HFFc6 (cell line): ENCODE results near the gene HDAC2. TPM values are rescaled to one million over a fixed set of nuclear protein-coding genes. Genes with fewer than 3 reads are reported as not detected.

ENCODE experiments used
- DNase-seq: peaks from one replicate; pipeline ENCODE4 v3.0.0-alpha.2; 2018
- H3K27ac Mint-ChIP-seq: 2 replicates; pipeline ENCODE4 v1.8.0; 2020; ENCODE audit warnings: mild to moderate bottlenecking, mixed read lengths
- H3K27me3 Mint-ChIP-seq: 2 replicates; pipeline ENCODE4 v1.8.0; 2021; ENCODE audit warnings: mild to moderate bottlenecking, moderate library complexity, mixed read lengths; ENCODE audit not compliant: insufficient read depth
- H3K36me3 Mint-ChIP-seq: 2 replicates; pipeline ENCODE4 v1.8.0; 2021; ENCODE audit warnings: low read depth, mixed read lengths
- H3K4me1 Mint-ChIP-seq: 2 replicates; pipeline ENCODE4 v1.8.0; 2020; ENCODE audit warnings: low read depth, mixed read lengths
- H3K4me3 Mint-ChIP-seq: 2 replicates; pipeline ENCODE4 v1.8.0; 2020; ENCODE audit warnings: mild to moderate bottlenecking, moderate library complexity, mixed read lengths
- H3K9me3 Mint-ChIP-seq: 2 replicates; pipeline ENCODE4 v1.8.0; 2020; ENCODE audit warnings: mild to moderate bottlenecking, mixed read lengths
- CTCF ChIP-seq: fragments of 200-600 bp; sonication (generic); IDR thresholded peaks from 2 replicates; pipeline ENCODE4 v1.5.0; 2021; ENCODE audit warnings: antibody characterized with exemption, mild to moderate bottlenecking
- total RNA-seq, 6 experiments: library from RNA; stranded (reverse); fragmentation: NEBNext Ultra II Directional; extraction: Animal tissue kit (Norgen Biotek cat#: 25700); gene quantifications; 2 replicates in 1 of 6; 3 replicates in 5 of 6; pipeline ENCODE4 v1.2.3, GENCODE V29; 2021

HDAC2 gene
- total RNA-seq, 6 experiments from 2014 or later: 85.8 to 108 (median 103) TPM

GRCh38 chr6:113893866-113894265 is 77.1 kb downstream of the HDAC2 start:
- no peak for DNase-seq
- H3K36me3 Mint-ChIP-seq: peaks cover 9% of the 10 kb centered on the region
- H3K9me3 Mint-ChIP-seq: 0 out of 2 replicates have a peak, but pooled peaks cover 7% of the 10 kb centered on the region
- 0 out of 2 replicates have a peak overlapping the region, but pooled peaks have one; percentile 12 for H3K27ac Mint-ChIP-seq
- no peak overlapping the region for H3K4me3 Mint-ChIP-seq
- H3K27me3 Mint-ChIP-seq: no peaks in the 10 kb centered on the region
- H3K4me1 Mint-ChIP-seq: peaks cover 22% of the 10 kb centered on the region
- TF ChIP-seq CTCF: no peak

GRCh38 chr6:113893451-113893850 is 77.5 kb downstream of the HDAC2 start:
- no peak for TF ChIP-seq CTCF
- Mint-ChIP-seq H3K4me1 (peaks cover 22% of the 10 kb centered on the region), H3K9me3 (0 out of 2 replicates have a peak, but pooled peaks cover 7% of the 10 kb centered on the region), H3K36me3 (peaks cover 9% of the 10 kb centered on the region), H3K27ac (0 out of 2 replicates have a peak overlapping the region, but pooled peaks have one; percentile 12), H3K4me3 (no peak overlapping the region), H3K27me3 (no peaks in the 10 kb centered on the region)
- no peak for DNase-seq

- H3K27ac Mint-ChIP-seq: no peak overlapping the region
- no peak for DNase-seq
- H3K9me3 Mint-ChIP-seq: 0 out of 2 replicates have a peak, but pooled peaks cover 7% of the 10 kb centered on the region
- H3K27me3 Mint-ChIP-seq: no peaks in the 10 kb centered on the region
- no peak overlapping the region for H3K4me3 Mint-ChIP-seq
- H3K36me3 Mint-ChIP-seq: peaks cover 9% of the 10 kb centered on the region
- peaks cover 8% of the 10 kb centered on the region for H3K4me1 Mint-ChIP-seq
- TF ChIP-seq CTCF: no peak
Measured at GRCh38 chr6:113888956-113889630, 81.9 kb downstream of the HDAC2 start.

GRCh38 chr6:113888493-113888892 is 82.5 kb downstream of the HDAC2 start:
- DNase-seq: no peak
- peaks cover 9% of the 10 kb centered on the region for H3K36me3 Mint-ChIP-seq
- no peak overlapping the region for H3K27ac Mint-ChIP-seq
- H3K4me1 Mint-ChIP-seq: peaks cover 2% of the 10 kb centered on the region
- 0 out of 2 replicates have a peak, but pooled peaks cover 7% of the 10 kb centered on the region for H3K9me3 Mint-ChIP-seq
- no peaks in the 10 kb centered on the region for H3K27me3 Mint-ChIP-seq
- no peak overlapping the region for H3K4me3 Mint-ChIP-seq
- TF ChIP-seq CTCF: no peak

- H3K4me1 Mint-ChIP-seq: no peaks in the 10 kb centered on the region
- no peaks in the 10 kb centered on the region for H3K27me3 Mint-ChIP-seq
- H3K9me3 Mint-ChIP-seq: no peaks in the 10 kb centered on the region
- no peak for DNase-seq
- H3K27ac Mint-ChIP-seq: no peak overlapping the region
- no peaks in the 10 kb centered on the region for H3K36me3 Mint-ChIP-seq
- no peak overlapping the region for H3K4me3 Mint-ChIP-seq
- TF ChIP-seq CTCF: no peak
Measured at GRCh38 chr6:113886512-113886911, 84.4 kb downstream of the HDAC2 start.
